Measurements from ENCODE around the gene PDCD4. TPM values are rescaled to one million over a fixed set of nuclear protein-coding genes. Genes with fewer than 3 reads are reported as not detected.

PDCD4 gene
- polyA plus RNA-seq, 1 donor: 168 TPM

GRCh38 chr10:110842326-110842904 lies 29.3 kb upstream of the PDCD4 start:
- DNase-seq: no peak

GRCh38 chr10:110843031-110843430 lies 28.7 kb upstream of the PDCD4 start:
- DNase-seq: no peak

GRCh38 chr10:110843796-110844616 lies 27.7 kb upstream of the PDCD4 start:
- DNase-seq: no peak

- DNase-seq: no peak
These were observed 27.2 kb upstream of the PDCD4 start for GRCh38 chr10:110844617-110844881.

- DNase-seq: no peak
These were observed 26.5 kb upstream of the PDCD4 start for GRCh38 chr10:110845192-110845755.

- no peak for DNase-seq
These were observed 25.7 kb upstream of the PDCD4 start for GRCh38 chr10:110845756-110846620.

- no peak for DNase-seq
These were observed 24.4 kb upstream of the PDCD4 start for GRCh38 chr10:110847374-110847773.

- DNase-seq: no peak
These were observed 23.6 kb upstream of the PDCD4 start for GRCh38 chr10:110848106-110848505.

- DNase-seq: no peak
These were observed 21.6 kb upstream of the PDCD4 start for GRCh38 chr10:110850099-110850498.

- DNase-seq: no peak
These were observed 20.6 kb upstream of the PDCD4 start for GRCh38 chr10:110851020-110851612.

- no peak for DNase-seq
These were observed 19.4 kb upstream of the PDCD4 start for GRCh38 chr10:110852255-110852896.

GRCh38 chr10:110852947-110853346 lies 18.8 kb upstream of the PDCD4 start:
- DNase-seq: no peak

GRCh38 chr10:110853921-110854605 lies 17.7 kb upstream of the PDCD4 start:
- no peak for DNase-seq

- DNase-seq: no peak
These were observed 14.2 kb upstream of the PDCD4 start for GRCh38 chr10:110857265-110858171.

GRCh38 chr10:110858297-110858934 lies 13.3 kb upstream of the PDCD4 start:
- no peak for DNase-seq

- DNase-seq: no peak
These were observed 12.3 kb upstream of the PDCD4 start for GRCh38 chr10:110859206-110859972.

- no peak for DNase-seq
These were observed 11.8 kb upstream of the PDCD4 start for GRCh38 chr10:110859973-110860376.

GRCh38 chr10:110860576-110861241 lies 11.0 kb upstream of the PDCD4 start:
- DNase-seq: no peak

- no peak for DNase-seq
These were observed 10.3 kb upstream of the PDCD4 start for GRCh38 chr10:110861476-110861875.
